DLD1 (cell line): ENCODE results near the gene UBTD2.

ENCODE experiments used
- in situ Hi-C: cut with HindIII; loops from 2 replicates; pipeline ENCODE4 v1.10.0; 2017; ENCODE audit warnings: low sequenced_read_pairs

UBTD2 gene

DNA sequence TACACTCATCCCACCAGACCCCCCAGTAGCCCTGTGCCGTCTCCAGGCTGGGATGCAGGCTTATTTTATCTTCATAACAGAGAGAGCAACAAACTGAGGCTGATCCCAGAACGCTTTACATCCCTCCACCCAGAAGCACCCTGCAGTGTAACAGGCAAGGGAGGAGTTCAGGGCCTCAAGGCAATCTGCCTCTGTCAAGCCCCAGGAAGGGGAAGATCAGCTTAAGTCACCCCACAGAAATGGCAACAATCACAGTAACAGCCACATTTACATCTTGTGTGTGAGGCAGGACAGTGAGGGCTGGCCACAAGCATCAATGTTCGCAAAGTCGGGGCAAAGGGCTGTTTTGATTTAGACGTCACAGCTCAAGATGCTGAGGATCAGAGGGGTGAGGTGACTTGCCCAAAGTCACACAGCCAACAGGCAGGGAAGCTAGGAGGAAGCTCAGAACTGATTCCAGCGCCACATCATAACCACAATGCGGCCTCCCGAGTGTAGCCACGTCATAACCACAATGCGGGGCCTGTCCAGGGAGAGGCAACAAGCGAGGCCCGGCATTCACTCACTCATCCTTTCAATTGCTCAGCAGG is 109.9 kb downstream of the UBTD2 start:
- in situ Hi-C loops: loop anchor here (10.0 kb wide), 1 partner anchor 59 kb away; no protein-coding TSS in a partner anchor

DNA sequence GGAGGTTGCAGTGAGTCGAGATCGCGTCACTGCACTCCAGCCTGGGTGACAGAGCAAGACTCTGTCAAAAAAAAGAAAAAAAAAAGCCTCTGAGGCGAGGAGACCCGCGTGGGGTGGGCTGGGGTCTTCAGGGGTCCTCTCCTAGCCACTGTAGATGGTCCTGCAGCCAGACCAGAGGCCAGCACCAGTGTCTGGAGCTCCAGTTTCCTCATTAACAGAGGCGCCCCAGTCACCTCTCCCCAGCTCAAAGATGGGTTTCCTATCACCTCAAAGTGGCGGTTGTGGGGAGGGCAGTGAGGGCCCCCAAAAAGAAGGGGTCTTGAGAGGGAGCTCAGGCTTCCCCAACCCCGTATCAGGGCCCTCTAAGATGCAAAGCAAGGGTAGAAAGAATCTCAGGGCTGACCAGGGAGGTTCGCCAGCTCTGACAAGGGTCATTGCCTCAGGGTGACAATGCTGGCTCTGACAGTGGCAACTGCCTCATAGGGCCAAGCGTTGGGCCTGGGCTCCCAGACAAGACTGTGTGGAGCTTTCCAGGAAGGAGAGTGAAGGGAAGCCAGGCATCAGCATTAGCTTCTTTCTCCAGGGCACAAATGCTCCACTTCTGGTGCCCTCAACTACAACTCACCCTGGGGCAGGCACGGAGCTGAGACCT is 110.5 kb downstream of the UBTD2 start:
- in situ Hi-C loops: loop anchor here (10.0 kb wide), 1 partner anchor 58 kb away; no protein-coding TSS in a partner anchor

DNA sequence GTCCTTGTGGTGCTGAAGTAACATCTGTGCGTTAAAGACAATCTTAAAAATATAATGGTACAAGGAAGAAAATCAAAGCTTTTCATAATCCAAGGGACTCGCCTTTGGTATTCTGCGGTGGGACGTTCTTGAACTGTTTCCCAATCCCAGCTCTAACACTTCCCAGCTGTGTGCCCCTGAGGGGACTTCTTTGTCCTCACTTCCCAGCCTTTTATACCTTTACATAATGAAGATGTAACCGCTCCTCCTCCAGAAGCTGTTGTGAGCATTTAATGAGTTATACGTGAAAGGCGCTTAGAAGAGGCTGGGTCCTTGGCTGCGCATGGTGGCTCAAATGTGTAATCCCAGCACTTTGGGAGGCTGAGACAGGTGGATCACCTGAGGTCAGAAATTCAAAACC is 112.4 kb downstream of the UBTD2 start:
- in situ Hi-C loops: loop anchor here (10.0 kb wide), 1 partner anchor 56 kb away; no protein-coding TSS in a partner anchor

DNA sequence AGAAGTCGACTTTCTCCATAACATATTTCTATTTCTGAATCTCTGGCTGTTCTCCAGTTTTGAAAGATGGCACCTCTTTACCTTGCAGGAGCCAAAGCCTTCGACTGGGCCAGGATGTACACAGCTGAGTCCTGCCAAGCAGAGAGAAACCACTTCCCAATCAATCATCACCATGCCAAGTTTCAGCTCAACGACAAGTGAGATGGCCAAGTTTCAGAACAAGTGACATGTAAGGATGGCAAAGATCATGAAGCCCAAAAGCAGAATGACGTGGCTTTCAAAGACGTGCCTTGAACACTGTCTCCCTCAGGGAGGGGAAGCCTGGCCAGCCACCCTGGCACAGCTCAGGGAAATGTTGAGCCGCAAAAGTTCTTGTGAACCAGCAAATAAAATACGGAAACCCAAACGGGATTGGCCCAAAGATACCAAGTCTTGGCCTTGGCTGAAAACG is 113.3 kb downstream of the UBTD2 start:
- in situ Hi-C loops: loop anchor here (10.0 kb wide), 1 partner anchor 55 kb away; no protein-coding TSS in a partner anchor

DNA sequence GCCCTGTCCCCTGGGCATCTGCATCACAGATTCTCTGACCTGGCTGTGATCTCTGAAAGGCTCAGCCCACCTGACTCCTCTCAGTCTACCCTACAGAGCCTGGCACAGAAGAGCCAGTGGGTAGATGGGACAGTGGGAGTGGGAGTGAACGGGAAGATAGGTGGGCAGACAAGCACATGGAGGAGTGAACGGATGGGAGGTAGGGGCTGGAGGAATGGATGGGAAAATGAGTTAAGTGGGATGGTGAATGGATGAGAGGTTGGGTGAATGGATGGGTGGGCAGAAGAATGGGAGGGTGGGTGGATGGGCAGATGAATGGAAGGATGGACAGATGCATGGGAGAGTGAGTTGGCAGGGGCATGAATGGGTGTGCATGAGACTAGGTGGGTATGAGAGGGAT is 114.3 kb downstream of the UBTD2 start:
- in situ Hi-C loops: no loop called here

DNA sequence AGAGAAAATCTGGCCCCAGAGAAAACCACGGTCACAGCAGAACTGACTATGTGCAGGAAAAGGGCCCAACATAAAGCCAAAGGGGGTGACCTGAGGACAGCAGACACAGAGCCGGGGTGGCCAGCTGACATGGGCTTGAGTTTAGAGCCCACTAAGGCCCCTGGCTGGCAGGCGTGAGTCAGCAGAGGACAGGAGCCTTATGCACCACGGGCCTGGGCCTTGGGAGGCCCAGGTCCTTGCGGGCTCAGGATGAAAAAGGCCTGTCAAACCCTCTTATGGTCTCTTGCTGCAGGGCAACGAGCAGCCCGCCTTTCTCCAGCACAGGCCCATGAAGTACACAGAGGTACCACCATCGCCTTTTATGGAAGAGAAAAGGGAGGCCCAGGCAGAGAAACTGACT is 115.3 kb downstream of the UBTD2 start:
- in situ Hi-C loops: no loop called here

DNA sequence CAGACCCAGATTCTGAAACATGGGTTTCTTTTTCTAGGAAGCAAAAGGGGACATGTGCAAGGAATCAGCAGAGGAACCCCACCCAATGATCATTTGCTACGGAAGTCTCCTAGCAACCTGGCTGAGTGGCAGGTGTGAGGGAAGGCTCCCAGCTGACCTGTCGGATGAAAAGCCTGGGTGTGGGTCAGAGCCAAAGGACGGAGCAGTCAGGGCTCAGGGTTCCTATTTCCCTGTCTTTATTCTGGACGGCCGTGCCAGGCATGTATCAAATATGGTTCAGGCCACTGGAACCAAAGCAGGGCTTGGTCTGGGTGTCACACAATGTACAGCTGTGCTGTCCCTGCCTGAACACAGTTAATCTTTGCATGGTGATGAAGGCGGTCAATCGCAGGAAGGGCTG is 115.7 kb downstream of the UBTD2 start:
- in situ Hi-C loops: no loop called here

DNA sequence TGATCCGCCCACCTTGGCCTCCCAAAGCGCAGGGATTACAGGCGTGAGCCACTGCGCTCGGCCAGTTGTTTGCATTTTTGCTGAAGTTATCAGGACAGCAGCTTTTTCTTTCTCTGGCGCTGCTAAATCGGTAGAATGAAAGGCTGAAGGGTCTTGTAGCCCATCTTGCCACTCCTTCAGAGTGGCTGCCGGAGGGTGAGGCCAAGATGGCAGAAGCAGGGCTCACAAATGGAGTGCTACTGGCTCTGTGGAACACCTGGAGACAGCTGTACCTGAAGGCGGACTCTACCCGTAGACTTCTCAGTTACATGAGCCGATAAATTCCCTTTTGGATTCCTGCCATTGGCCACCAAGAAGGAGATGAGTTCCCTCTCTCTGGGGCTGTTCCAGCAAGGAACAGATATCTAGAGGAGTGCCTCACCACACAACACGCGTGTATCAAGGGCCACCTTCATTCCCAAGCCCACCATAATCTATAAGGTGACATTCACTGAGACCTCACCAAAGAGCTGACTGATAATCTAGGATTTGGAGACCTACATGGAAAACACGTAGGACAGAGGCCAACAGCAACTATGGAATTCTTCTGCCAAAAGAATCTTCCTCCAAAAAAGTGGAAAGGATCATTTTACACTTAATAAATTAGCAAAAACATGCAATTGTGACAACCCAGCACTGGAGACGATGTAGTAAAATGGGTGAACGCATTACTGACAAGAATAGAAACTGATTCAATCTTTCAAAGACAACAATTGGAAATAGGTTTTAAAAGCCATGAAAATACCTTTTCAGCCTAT is 117.3 kb downstream of the UBTD2 start:
- in situ Hi-C loops: no loop called here

DNA sequence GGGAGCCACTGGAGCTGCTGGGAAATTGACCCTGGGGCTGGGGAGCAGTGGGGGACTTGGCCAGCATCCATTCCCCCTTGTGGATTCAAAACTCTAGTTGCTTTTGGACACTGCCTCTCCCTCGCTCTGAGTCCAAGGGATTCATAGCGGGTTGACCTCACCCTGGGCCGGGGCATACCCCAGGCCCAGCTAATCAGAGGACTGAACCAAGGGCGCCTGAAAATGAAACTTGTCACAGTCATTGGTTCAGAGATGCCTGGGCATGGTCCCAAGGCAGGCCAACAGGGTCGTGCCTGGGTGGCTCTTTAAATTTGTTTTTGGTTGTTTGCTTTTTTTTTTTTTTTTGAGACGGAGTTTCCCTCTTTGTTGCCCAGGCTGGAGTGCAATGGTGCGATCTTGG is 118.1 kb downstream of the UBTD2 start:
- in situ Hi-C loops: no loop called here

DNA sequence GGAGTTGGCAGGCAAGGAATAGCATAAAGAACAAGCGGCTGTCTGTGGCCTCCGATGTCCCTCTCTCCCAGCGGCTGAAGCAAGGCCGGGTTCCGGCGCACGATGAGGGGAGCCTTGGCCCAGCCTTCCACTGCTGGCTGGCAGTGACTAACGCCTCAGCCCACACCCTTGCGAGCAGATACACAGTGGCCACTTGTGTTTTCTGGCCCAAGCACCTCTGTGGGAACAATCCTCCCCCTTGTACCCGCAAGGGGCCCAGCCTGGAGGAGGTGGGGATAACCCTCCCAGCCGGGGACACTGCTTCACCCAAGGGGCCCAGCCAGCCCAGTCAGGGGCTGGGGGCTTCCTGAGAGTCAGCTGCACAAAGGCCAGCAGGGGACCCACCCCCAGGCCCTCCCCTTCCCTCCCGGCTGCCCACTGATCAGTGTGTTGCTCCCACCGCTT is 118.8 kb downstream of the UBTD2 start:
- in situ Hi-C loops: no loop called here

DNA sequence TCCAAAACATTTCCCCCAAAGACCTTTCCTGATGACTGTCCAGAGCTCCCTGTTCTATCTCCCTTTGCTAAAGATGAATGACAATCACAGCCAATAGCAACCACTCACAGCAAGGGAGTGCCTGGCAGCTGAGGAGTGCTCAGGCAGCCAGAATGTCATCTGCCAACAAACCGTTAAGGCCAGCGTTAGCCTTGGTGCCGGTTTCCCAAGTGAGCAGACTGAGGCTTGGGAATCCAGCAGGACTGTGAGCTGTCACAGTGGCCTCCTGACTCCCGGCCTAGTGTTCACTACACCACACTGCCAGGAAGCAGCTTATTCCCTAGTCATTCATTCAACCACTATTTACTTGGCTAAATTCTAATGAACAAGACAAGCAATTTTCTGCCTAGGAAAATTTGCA is 120.2 kb downstream of the UBTD2 start:
- in situ Hi-C loops: no loop called here

DNA sequence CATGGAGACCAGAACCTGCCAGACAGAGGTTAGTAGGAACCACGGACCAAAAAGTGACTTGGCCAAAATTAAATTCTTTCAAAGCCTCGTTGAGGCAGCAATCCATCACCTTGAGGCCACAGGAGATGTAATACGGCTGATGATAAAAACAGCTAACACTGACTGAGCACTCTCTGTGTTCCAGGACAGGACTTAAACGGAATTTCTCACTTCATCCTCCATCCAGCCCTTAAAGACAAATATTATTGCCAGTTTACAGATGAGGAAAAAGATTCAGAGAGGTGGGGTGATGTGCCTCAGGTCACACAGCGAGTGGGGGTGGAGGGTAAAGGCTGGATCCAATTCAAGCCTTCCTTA is 120.6 kb downstream of the UBTD2 start:
- in situ Hi-C loops: no loop called here

DNA sequence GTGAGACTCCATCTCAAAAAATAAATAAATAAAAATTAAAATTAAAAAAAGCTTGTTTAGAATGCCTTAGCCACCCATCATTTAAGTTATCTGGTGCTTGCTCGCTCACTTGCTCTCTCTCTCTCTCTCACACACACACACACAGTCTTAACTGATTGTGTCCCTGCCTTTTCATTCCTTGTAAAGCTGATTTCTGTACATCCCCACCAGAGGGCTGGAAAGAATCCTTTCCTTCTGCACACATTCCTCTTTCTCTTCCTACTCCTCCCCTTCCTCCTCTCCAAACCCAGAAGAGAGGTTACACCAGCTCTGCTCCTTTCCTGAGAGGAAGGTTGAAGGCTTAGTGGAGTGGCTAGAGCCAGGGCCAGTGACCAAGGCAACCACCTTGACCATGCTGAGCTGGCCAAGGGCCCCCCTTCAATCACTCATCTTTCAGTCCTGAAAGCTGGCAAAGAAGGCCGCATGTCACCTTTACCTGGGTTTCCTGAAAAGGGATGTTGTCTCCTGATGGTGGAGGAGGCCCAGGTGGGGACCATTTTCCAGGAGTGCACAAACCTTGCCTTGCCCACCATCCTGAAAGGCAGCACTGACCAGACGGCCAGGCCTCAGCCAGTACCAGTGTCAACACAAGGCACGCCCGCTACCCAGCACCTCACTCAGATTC is 121.1 kb downstream of the UBTD2 start:
- in situ Hi-C loops: no loop called here

DNA sequence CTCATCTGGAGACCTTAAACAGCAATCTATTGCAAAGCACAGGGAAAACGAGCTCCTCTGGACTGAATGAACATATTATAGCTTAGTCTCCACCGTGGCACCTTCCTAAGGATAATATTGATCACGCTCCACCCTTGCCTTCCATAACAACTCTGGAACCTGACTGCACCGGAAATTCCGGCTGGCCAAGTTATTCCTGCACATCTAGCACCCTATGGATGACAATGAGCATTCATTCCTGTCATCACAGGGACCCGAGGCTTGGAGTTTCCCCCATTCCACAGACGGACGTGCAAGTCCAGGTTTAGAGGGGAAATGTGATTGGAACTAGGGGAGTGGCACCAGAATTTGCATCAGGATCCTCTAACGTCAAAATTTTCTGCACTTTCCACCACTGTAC is 123.1 kb downstream of the UBTD2 start:
- in situ Hi-C loops: no loop called here
